Measurements from ENCODE around the gene PDZRN3.

- TF ChIP-seq LEF1 (IDR thresholded peaks at IDR 0.05; ENCODE audit: borderline replicate concordance) (peak; percentile 33; the same call in 1 of the 2 replicates), NFRKB (IDR thresholded peaks at IDR 0.05) (no peak), FOXM1 (IDR thresholded peaks at IDR 0.05; ENCODE audit: borderline replicate concordance) (no peak), L3MBTL2 (conservative IDR thresholded peaks at IDR 0.05) (peak; percentile 87), FOXA1 (IDR thresholded peaks at IDR 0.05) (no peak), ELF4 (IDR thresholded peaks at IDR 0.05) (no peak), SUZ12 (IDR thresholded peaks at IDR 0.05) (no peak), CTBP1 (IDR thresholded peaks at IDR 0.05; ENCODE audit: borderline replicate concordance) (no peak)
These were observed 522 bp downstream of the PDZRN3 start for GRCh38 chr3:73624017-73624820.
